GM23248 (cell line): Measurements from ENCODE around the gene DOK5.

Source experiments
- EZH2 ChIP-seq: fragments of 200-600 bp; sonication (generic); IDR thresholded peaks from 2 replicates; pipeline ENCODE4 v1.6.1; 2018; ENCODE audit warnings: antibody characterized with exemption, mild to moderate bottlenecking; ENCODE audit not compliant: insufficient read depth, poor library complexity, severe bottlenecking
- EZH2phosphoT487 ChIP-seq: fragments of 200-600 bp; sonication (generic); IDR thresholded peaks from 2 replicates; pipeline ENCODE4 v1.6.1; 2018; ENCODE audit warnings: antibody characterized with exemption, moderate library complexity, mild to moderate bottlenecking, low read depth; ENCODE audit not compliant: insufficient read depth

DNA sequence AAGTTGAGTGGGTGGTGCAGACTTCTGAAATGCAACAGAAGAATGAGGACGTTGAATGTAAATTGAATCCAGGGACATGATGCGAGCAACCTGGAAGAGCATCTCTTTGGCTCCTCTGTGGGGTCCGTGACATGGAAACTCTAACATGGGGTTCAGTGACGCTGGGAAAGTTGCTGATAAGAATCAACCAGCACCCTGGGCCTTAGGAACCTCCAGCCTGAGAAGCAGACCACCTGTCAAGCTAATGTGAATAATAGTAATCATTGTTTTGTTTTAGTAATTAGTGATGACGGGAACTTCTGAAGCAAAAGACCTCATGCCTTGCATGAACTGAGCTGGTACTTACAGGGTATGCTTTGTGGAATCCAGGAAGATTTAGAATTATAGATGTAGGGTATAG, 25.2 kb upstream of the DOK5 start:
- TF ChIP-seq EZH2phosphoT487 (no peak), EZH2 (no peak)
